ENCODE measurements around the gene MYH7. TPM values are rescaled to one million over a fixed set of nuclear protein-coding genes. Genes with fewer than 3 reads are reported as not detected.
"Not testable (repeated sequence)": the region's sequence is repeated elsewhere in the genome, so short reads cannot be mapped to it uniquely, and the experiment has no call there.

The MYH7 gene
- total and polyA plus RNA-seq, 5 donors from 2014 or later: not detected

DNA sequence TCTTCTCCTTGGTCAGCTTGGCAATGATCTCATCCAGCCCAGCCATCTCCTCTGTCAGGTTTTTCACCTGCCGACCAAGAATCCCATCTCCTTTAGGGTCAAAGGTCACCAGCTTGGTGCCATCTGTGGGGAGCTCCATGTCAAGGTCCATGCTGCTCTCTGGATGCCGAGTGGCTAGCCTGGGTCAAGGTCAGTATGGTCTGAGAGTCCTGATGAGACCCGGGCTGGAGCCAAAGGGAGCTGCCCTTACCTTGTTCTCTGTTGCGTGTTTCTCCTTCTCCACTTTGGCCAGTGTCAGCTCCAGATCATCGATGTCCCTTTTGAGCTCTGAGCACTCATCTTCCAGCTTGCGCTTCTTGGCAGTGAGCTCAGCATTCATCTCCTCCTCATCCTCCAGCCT is 11.8 kb downstream of the MYH7 start:
- H3K27me3 ChIP-seq (ENCODE audit: control insufficient read depth, insufficient read depth, low read length): peaks cover 2% of the 10 kb centered on the region
- H3K4me3 ChIP-seq (ENCODE audit: low read depth, low read length): no peak overlapping the region
- H3K36me3 Mint-ChIP-seq: no peaks in the 10 kb centered on the region
- H3K27ac Mint-ChIP-seq: peak overlapping the region in 1 of 3 donors; percentile 52
- no peaks in the 10 kb centered on the region for H3K4me1 ChIP-seq (ENCODE audit: control insufficient read depth, insufficient read depth, low read length, poor library complexity, severe bottlenecking)
- no peaks in the 10 kb centered on the region for H3K4me1 Mint-ChIP-seq
- H3K9me3 Mint-ChIP-seq: peaks cover 0 to 2% (median 0%) of the 10 kb centered on the region in 7 donors
- H3K9me3 ChIP-seq (ENCODE audit: control insufficient read depth in 2 of 2, low read length in 2 of 2): no peaks in the 10 kb centered on the region
- DNase-seq (no peak), ATAC-seq (ENCODE audit: low read depth in 2 of 2) (no peak)
- no peak overlapping the region for H3K4me3 Mint-ChIP-seq
- no peaks in the 10 kb centered on the region for H3K36me3 ChIP-seq (ENCODE audit: control insufficient read depth, insufficient read depth, low read length)
- peaks cover 9% of the 10 kb centered on the region for H3K27me3 Mint-ChIP-seq
- H3K27ac ChIP-seq (ENCODE audit: insufficient read depth, low read length, poor library complexity, severe bottlenecking): no peak overlapping the region

DNA sequence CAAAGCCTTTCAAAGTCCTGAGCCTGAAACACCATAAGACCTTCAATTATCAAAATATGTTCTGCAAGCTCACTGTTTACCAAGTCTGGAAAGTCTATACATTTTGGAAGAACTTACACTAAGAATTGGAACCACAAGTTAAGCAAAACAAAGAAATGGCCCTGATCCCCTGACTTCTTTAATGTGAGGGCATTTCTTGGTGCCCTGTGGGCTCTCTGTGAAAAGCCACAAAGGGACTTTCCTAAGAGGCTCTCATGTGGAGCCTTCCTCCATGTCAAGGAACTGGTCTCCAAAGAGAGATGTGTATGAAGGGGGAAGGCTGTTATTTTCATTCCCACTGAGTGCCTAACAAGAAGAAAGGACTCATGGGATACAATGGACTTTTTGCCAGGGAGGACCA is 13.9 kb downstream of the MYH7 start:
- Histone ChIP-seq H3K4me3 (ENCODE audit: low read depth, low read length) (no peak overlapping the region), H3K9me3 (ENCODE audit: control insufficient read depth in 2 of 2, low read length in 2 of 2) (no peaks in the 10 kb centered on the region), H3K36me3 (ENCODE audit: control insufficient read depth, insufficient read depth, low read length) (no peaks in the 10 kb centered on the region), H3K27me3 (ENCODE audit: control insufficient read depth, insufficient read depth, low read length) (no peaks in the 10 kb centered on the region), H3K4me1 (ENCODE audit: control insufficient read depth, insufficient read depth, low read length, poor library complexity, severe bottlenecking) (no peaks in the 10 kb centered on the region), H3K27ac (ENCODE audit: insufficient read depth, low read length, poor library complexity, severe bottlenecking) (no peak overlapping the region)
- ATAC-seq (ENCODE audit: low read depth in 2 of 2): no peak
- no peak overlapping the region for H3K27ac Mint-ChIP-seq
- peaks cover 4% of the 10 kb centered on the region for H3K27me3 Mint-ChIP-seq
- no peaks in the 10 kb centered on the region for H3K36me3 Mint-ChIP-seq
- DNase-seq: peak in 1 of 3 donors; percentile 34
- no peaks in the 10 kb centered on the region for H3K9me3 Mint-ChIP-seq
- no peak overlapping the region for H3K4me3 Mint-ChIP-seq
- H3K4me1 Mint-ChIP-seq: no peaks in the 10 kb centered on the region

DNA sequence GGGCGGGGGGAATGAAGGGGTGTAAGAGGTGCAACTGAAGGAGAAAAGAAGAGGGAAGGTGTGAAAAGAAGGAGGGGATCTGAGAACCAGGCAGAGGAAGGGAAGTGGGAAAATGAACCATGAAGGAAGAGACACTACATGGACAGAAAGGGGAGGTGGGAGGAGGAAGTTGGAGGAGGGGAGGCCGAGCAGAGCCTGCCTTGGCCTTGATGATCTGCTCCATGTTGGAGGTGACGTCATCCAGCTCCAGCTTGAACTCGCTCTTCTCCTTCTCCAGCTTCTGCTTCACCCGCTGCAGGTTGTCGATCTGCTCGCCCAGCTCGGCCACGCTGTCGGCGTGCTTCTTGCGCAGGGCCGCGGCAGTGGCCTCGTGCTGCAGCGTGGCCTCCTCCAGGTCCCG is 15.8 kb downstream of the MYH7 start:
- H3K27me3 ChIP-seq (ENCODE audit: control insufficient read depth, insufficient read depth, low read length); H3K27ac Mint-ChIP-seq; H3K4me3 Mint-ChIP-seq: not testable (repeated sequence)

DNA sequence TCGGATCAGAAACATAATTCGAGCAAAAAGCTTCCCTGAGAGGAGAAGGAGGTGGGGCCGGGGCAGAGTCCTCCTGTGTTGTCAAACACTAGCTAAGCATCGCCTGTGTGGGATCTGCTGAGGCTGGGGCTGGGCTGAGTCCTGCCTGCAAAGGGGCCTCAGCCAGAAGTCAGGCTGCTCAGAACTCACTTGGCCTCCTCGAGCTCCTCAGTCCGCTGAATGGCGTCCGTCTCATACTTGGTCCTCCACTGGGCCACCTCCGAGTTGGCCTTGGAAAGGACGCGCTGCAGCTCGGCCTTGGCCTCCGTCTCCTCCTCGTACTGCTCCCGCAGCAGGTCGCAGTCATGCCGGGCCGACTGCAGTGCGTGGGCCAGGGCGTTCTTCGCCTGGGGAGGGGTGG is 17.4 kb downstream of the MYH7 start:
- no peak overlapping the region for H3K4me3 Mint-ChIP-seq

More for the DNA sequence above, 15.8 kb downstream of the MYH7 start:
- not testable (repeated sequence) for H3K9me3 Mint-ChIP-seq; H3K4me1 Mint-ChIP-seq; H3K27me3 Mint-ChIP-seq; H3K36me3 ChIP-seq (ENCODE audit: control insufficient read depth, insufficient read depth, low read length); H3K27ac ChIP-seq (ENCODE audit: insufficient read depth, low read length, poor library complexity, severe bottlenecking); H3K4me3 ChIP-seq (ENCODE audit: low read depth, low read length); H3K36me3 Mint-ChIP-seq; H3K4me1 ChIP-seq (ENCODE audit: control insufficient read depth, insufficient read depth, low read length, poor library complexity, severe bottlenecking); ATAC-seq (ENCODE audit: low read depth in 2 of 2); DNase-seq; H3K9me3 ChIP-seq (ENCODE audit: control insufficient read depth in 2 of 2, low read length in 2 of 2)

DNA sequence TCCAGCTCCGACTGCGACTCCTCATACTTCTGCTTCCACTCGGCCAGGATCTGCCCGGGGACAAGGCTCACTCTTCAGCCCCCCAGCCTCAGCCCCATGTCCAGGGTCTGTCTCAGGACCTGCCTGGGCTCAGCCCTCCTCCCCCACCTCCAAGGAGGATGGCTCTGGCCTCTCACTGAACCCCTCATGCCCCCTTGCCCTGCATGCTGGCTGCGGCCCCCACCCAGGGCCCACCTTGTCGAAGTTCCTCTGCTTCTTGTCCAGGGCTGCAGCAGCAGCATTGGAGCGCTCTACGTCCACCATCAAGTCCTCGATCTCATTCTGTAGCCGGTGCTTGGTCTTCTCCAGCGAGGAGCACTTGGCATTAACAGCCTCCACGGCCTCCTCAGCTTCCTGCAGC is 18.2 kb downstream of the MYH7 start:
- not testable (repeated sequence) for H3K27ac Mint-ChIP-seq; H3K36me3 ChIP-seq (ENCODE audit: control insufficient read depth, insufficient read depth, low read length); H3K4me1 ChIP-seq (ENCODE audit: control insufficient read depth, insufficient read depth, low read length, poor library complexity, severe bottlenecking); H3K9me3 ChIP-seq (ENCODE audit: control insufficient read depth in 2 of 2, low read length in 2 of 2); H3K9me3 Mint-ChIP-seq; H3K4me1 Mint-ChIP-seq; H3K27ac ChIP-seq (ENCODE audit: insufficient read depth, low read length, poor library complexity, severe bottlenecking); ATAC-seq (ENCODE audit: low read depth in 2 of 2); DNase-seq; H3K27me3 ChIP-seq (ENCODE audit: control insufficient read depth, insufficient read depth, low read length); H3K36me3 Mint-ChIP-seq; H3K27me3 Mint-ChIP-seq; H3K4me3 Mint-ChIP-seq; H3K4me3 ChIP-seq (ENCODE audit: low read depth, low read length)

More for the DNA sequence above, 17.4 kb downstream of the MYH7 start:
- Mint-ChIP-seq H3K36me3 (no peaks in the 10 kb centered on the region), H3K4me1 (no peaks in the 10 kb centered on the region), H3K27me3 (peaks cover 4% of the 10 kb centered on the region), H3K9me3 (no peaks in the 10 kb centered on the region), H3K27ac (no peak overlapping the region)
- no peaks in the 10 kb centered on the region for H3K9me3 ChIP-seq (ENCODE audit: control insufficient read depth in 2 of 2, low read length in 2 of 2)
- H3K36me3 ChIP-seq (ENCODE audit: control insufficient read depth, insufficient read depth, low read length): no peaks in the 10 kb centered on the region
- DNase-seq (no peak), ATAC-seq (ENCODE audit: low read depth in 2 of 2) (no peak)
- H3K27me3 ChIP-seq (ENCODE audit: control insufficient read depth, insufficient read depth, low read length): no peaks in the 10 kb centered on the region
- no peak overlapping the region for H3K4me3 ChIP-seq (ENCODE audit: low read depth, low read length)
- no peaks in the 10 kb centered on the region for H3K4me1 ChIP-seq (ENCODE audit: control insufficient read depth, insufficient read depth, low read length, poor library complexity, severe bottlenecking)
- H3K27ac ChIP-seq (ENCODE audit: insufficient read depth, low read length, poor library complexity, severe bottlenecking): no peak overlapping the region

DNA sequence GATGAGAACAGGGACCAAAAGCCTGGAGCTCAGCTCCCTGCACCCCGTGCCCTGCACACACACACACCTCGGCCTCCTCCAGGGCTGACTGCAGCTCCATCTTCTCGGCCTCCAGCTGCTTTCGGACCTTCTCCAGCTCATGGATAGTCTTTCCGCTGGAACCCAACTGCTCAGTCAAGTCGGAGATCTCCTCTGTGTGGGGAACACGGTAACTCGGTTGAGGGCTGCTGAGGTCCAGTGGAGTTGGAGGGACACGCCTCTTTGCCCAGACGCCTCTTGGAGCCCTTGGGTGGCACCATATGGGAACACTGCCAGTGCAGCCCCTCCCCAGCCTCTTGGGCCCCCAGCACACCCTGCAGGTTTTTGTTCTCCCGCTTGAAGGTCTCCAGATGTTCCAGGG is 18.7 kb downstream of the MYH7 start:
- Histone ChIP-seq H3K27me3 (ENCODE audit: control insufficient read depth, insufficient read depth, low read length) (no peaks in the 10 kb centered on the region), H3K4me3 (ENCODE audit: low read depth, low read length) (no peak overlapping the region), H3K36me3 (ENCODE audit: control insufficient read depth, insufficient read depth, low read length) (no peaks in the 10 kb centered on the region), H3K27ac (ENCODE audit: insufficient read depth, low read length, poor library complexity, severe bottlenecking) (no peak overlapping the region), H3K4me1 (ENCODE audit: control insufficient read depth, insufficient read depth, low read length, poor library complexity, severe bottlenecking) (no peaks in the 10 kb centered on the region), H3K9me3 (ENCODE audit: control insufficient read depth in 2 of 2, low read length in 2 of 2) (no peaks in the 10 kb centered on the region)
- Mint-ChIP-seq H3K27me3 (peaks cover 4% of the 10 kb centered on the region), H3K27ac (peak overlapping the region in 1 of 3 donors; percentile 51), H3K36me3 (no peaks in the 10 kb centered on the region), H3K4me1 (no peaks in the 10 kb centered on the region), H3K9me3 (no peaks in the 10 kb centered on the region), H3K4me3 (no peak overlapping the region)
- DNase-seq (no peak), ATAC-seq (ENCODE audit: low read depth in 2 of 2) (no peak)

GRCh38 chr14:23415821-23416778 is 19.4 kb downstream of the MYH7 start:
- no peaks in the 10 kb centered on the region for H3K9me3 ChIP-seq (ENCODE audit: control insufficient read depth in 2 of 2, low read length in 2 of 2)
- peaks cover 4% of the 10 kb centered on the region for H3K27me3 Mint-ChIP-seq
- H3K4me3 ChIP-seq (ENCODE audit: low read depth, low read length): no peak overlapping the region
- no peaks in the 10 kb centered on the region for H3K9me3 Mint-ChIP-seq
- no peaks in the 10 kb centered on the region for H3K36me3 ChIP-seq (ENCODE audit: control insufficient read depth, insufficient read depth, low read length)
- no peaks in the 10 kb centered on the region for H3K4me1 ChIP-seq (ENCODE audit: control insufficient read depth, insufficient read depth, low read length, poor library complexity, severe bottlenecking)
- H3K27ac ChIP-seq (ENCODE audit: insufficient read depth, low read length, poor library complexity, severe bottlenecking): no peak overlapping the region
- no peaks in the 10 kb centered on the region for H3K36me3 Mint-ChIP-seq
- DNase-seq (no peak), ATAC-seq (ENCODE audit: low read depth in 2 of 2) (no peak)
- no peaks in the 10 kb centered on the region for H3K4me1 Mint-ChIP-seq
- H3K27me3 ChIP-seq (ENCODE audit: control insufficient read depth, insufficient read depth, low read length): no peaks in the 10 kb centered on the region
- H3K27ac Mint-ChIP-seq: no peak overlapping the region
- no peak overlapping the region for H3K4me3 Mint-ChIP-seq

Measured in CD4-positive, CD25-positive, alpha-beta regulatory T cell (primary cell).